Adrenal gland (tissue), 5 donors: ENCODE data around the gene UBR3.

Source experiments
- CTCF ChIP-seq, 6 experiments: fragments of 450-650 bp in 4 of 6; fragments of 200-600 bp in 2 of 6; sonication (generic) in 1 of 6; IDR thresholded peaks; 1 replicate in 5 of 6; 2 replicates in 1 of 6; pipeline versions ENCODE4 v1.5.1 to v1.8.0; 2016 to 2021; ENCODE audit warnings: antibody characterized with exemption in 6 of 6, mild to moderate bottlenecking in 2 of 6, moderate library complexity in 1 of 6
- POLR2A ChIP-seq, 2 donors: fragments of 450-650 bp; IDR thresholded peaks; one replicate each; pipeline ENCODE4 v1.6.1; 2017; ENCODE audit warnings: antibody characterized with exemption in 2 of 2, mild to moderate bottlenecking in 2 of 2, moderate library complexity in 1 of 2
- donor health status: DM: no; HTN: no; CAD: no.

- no peak for TF ChIP-seq CTCF (IDR thresholded peaks at IDR 0.05)
- no peak for TF ChIP-seq POLR2A (IDR thresholded peaks at IDR 0.05)
Observed at GRCh38 chr2:169980643-169981042, 153.4 kb downstream of the UBR3 start.
